ENCODE data around the gene TSKU. TPM values are rescaled to one million over a fixed set of nuclear protein-coding genes. Genes with fewer than 3 reads are reported as not detected.
A peak's percentile ranks its signal among the peaks of the same experiment; 100 is the strongest.

The TSKU gene
- total and polyA plus RNA-seq, 9 of the 15 experiments (the other 6 are each of a cell fraction or from before 2014, with no cell fraction given), result 0.60 to 11.9 (median 8.4) TPM

- BruUV-seq (replicated peaks), result no TSS peak
- no peak overlapping the region; the same call in 1 of the 3 replicates for H3K27ac ChIP-seq (ENCODE audit: extremely low read depth, low read depth, low read length)
- intact Hi-C loops (cut with micrococcal nuclease) (no loop called here), in situ Hi-C loops (cut with MboI) (no loop called here)
- peak overlapping the region; percentile 36 to 70; a peak in 2 of 4 replicates for H3K9ac ChIP-seq (ENCODE audit: insufficient read depth in 1 of 2, low read depth in 2 of 2, low read length in 2 of 2)
- ATAC-seq (no peak), DNase-seq (ENCODE audit: extremely low read depth in 1 of 4, low spot score in 3 of 4) (no peak), FAIRE-seq (no peak)
- H3K27me3 ChIP-seq (ENCODE audit: control insufficient read depth in 2 of 2, insufficient read depth in 2 of 2, low read length in 2 of 2), result no peaks in the 10 kb centered on the region
- POLR2A ChIA-PET, result interaction anchor here (0.7 to 1.2 kb wide), 6 partner anchors 8 to 53 kb away, joined by 3 to 4 read pairs (median 3); no protein-coding TSS in a partner anchor
- H3K36me3 ChIP-seq (ENCODE audit: control insufficient read depth, insufficient read depth, low read length), result no peaks in the 10 kb centered on the region
- peaks cover 44 to 54% of the 10 kb centered on the region in 2 experiments; a peak in 4 of 5 replicates for H3K4me1 ChIP-seq (replicated peaks in 1 of 2; ENCODE audit: control insufficient read depth in 2 of 2, insufficient read depth in 2 of 2, low read length in 2 of 2)
- no peaks in the 10 kb centered on the region for H3K9me1 ChIP-seq (ENCODE audit: control insufficient read depth, insufficient read depth, low read length)
- no peak overlapping the region for H3K4me3 ChIP-seq
- no peaks in the 10 kb centered on the region for H3K79me2 ChIP-seq (ENCODE audit: control insufficient read depth, insufficient read depth, low read length)
- TF ChIP-seq PRDM10 (IDR thresholded peaks at IDR 0.05; ENCODE audit: partially characterized antibody) (peak; percentile 34), E2F5 (CRISPR knock-in tag; IDR thresholded peaks at IDR 0.05) (no peak)
- WGBS (ENCODE audit: insufficient coverage, low coverage, missing lambda C conversion rate), result 71% methylated on average over 13 of the region's 13 CpGs
- peak overlapping the region; percentile 85 for H2AFZ ChIP-seq (ENCODE audit: low read depth, low read length)
- CTCF ChIA-PET (ENCODE audit: low intra/inter-chr PET ratio), result no interaction called here
- H3K9me3 ChIP-seq (replicated peaks; ENCODE audit: control insufficient read depth, insufficient read depth, low read depth, low read length), result 0 out of 2 replicates have a peak, but pooled peaks cover 2% of the 10 kb centered on the region
- H3K4me2 ChIP-seq (ENCODE audit: insufficient read depth, low read length), result peak overlapping the region; percentile 26; the same call in 1 of the 2 replicates
- H4K20me1 ChIP-seq (replicated peaks; ENCODE audit: control insufficient read depth, insufficient read depth, low read length), result no peaks in the 10 kb centered on the region
Observed at GRCh38 chr11:76747915-76748860, 35.0 kb upstream of the TSKU start.

Measured in K562 (cell line).